Lower leg skin (tissue), 3 donors: ENCODE measurements around the gene ZMAT3.

Experiments used
- POLR2A ChIP-seq, 2 donors: fragments of 450-650 bp; IDR thresholded peaks; one replicate each; pipeline ENCODE4 v1.6.1; 2016 to 2017; ENCODE audit warnings: antibody characterized with exemption in 2 of 2, mild to moderate bottlenecking in 1 of 2, moderate library complexity in 1 of 2
- TF ChIP-seq, protein P1 (sequence below), 3 donors: fragments of 450-650 bp; IDR thresholded peaks; one replicate each; pipeline ENCODE4 v1.5.1; 2016; ENCODE audit warnings: antibody characterized with exemption in 3 of 3, mild to moderate bottlenecking in 3 of 3, moderate library complexity in 2 of 3

DNA sequence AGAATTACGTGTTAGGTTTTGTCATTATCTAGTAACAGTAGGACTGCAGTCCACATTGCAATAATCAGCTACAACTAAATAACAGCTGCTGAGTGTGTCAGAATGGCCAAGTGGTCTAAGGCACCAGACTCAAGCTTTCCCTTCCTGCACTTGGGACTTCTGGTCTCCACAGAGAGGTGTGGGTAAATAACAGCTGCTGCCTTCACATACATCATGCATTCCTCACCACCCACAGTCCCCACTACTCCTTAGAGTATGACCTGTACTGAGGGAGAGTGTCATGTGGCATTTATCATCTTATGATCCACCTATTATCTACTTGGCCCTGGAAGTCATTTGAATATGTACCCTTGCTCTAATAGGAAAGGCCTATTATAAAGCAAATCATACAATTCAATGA lies 22.2 kb upstream of the ZMAT3 start:
- no peak for TF ChIP-seq POLR2A (IDR thresholded peaks at IDR 0.05)
- TF ChIP-seq, protein P1, sequence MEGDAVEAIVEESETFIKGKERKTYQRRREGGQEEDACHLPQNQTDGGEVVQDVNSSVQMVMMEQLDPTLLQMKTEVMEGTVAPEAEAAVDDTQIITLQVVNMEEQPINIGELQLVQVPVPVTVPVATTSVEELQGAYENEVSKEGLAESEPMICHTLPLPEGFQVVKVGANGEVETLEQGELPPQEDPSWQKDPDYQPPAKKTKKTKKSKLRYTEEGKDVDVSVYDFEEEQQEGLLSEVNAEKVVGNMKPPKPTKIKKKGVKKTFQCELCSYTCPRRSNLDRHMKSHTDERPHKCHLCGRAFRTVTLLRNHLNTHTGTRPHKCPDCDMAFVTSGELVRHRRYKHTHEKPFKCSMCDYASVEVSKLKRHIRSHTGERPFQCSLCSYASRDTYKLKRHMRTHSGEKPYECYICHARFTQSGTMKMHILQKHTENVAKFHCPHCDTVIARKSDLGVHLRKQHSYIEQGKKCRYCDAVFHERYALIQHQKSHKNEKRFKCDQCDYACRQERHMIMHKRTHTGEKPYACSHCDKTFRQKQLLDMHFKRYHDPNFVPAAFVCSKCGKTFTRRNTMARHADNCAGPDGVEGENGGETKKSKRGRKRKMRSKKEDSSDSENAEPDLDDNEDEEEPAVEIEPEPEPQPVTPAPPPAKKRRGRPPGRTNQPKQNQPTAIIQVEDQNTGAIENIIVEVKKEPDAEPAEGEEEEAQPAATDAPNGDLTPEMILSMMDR (IDR thresholded peaks at IDR 0.05) = no peak
